Inferior parietal cortex (tissue), 1 donor: ENCODE data around the gene PLAAT3.
A peak's percentile ranks its signal among the peaks of the same experiment; 100 is the strongest.
"Not testable (repeated sequence)": the region's sequence is repeated elsewhere in the genome, so short reads cannot be mapped to it uniquely, and the experiment has no call there.

Experiments
- DNase-seq: peaks from one replicate; pipeline ENCODE4 v3.0.0-alpha.2; 2016; ENCODE audit errors: extremely low spot score

The PLAAT3 gene

GRCh38 chr11:63609536-63609935 is 4.7 kb downstream of the PLAAT3 start:
- DNase-seq, result no peak

GRCh38 chr11:63608353-63609345 is 5.6 kb downstream of the PLAAT3 start:
- DNase-seq, result no peak

DNA sequence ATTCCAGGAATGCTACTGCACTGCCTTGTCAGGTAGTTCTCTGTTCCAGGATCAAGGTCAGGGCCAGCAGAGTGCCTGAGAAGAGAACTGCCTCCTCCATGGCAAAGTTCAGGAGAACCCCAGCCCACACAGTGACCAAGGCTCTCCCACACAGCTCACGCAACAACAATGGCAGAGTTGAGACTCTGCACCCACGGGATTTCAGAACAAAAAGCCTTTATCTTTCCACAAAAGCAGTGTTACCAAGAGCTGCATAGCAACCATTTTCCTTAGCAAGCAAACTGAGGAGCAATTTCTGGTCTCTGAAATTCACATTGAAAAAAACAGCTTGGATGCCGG is 11.1 kb downstream of the PLAAT3 start:
- DNase-seq, result peak; percentile 90

DNA sequence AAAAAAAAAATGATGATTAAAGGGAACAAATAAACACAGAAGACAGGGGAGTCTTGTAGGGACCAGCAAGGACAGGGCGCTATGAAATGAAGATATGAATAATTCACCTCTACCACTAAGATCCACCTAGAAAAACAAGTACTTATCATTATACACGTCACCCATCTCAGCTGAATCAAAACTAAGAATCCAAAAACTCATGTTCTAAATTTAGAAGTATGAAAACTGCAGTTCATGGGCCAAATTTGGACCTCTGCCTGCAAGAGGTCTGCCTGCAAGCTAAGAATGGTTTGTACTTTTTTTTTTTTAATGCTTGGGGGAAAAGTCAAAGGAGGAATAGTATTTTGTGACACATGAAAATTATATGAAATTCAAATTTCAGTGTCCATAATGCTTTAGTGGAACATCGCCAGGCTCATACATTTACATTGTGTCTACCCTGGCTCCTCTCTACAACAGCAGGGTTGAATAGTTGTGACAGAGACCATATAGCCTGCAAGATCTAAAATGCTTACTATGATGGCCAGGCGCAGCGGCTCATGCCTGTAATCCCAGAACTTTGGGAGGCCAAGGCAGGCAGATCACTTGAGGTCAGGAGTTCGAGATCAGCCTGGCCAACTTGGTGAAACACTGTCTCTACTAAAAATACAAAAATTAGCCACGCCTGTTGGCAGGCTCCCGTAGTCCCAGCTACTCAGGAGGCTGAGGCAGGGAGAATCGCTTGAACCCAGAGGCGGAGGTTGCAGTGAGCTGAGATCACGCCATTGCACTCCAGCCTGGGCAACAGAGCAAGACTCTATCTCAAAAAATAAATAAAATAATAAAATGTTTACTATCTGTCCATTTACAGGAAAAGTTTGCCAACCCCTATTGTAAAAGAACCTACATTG is 11.7 kb downstream of the PLAAT3 start:
- not testable (repeated sequence) for DNase-seq

GRCh38 chr11:63599211-63600122 is 14.8 kb downstream of the PLAAT3 start:
- DNase-seq, result peak; percentile 59

DNA sequence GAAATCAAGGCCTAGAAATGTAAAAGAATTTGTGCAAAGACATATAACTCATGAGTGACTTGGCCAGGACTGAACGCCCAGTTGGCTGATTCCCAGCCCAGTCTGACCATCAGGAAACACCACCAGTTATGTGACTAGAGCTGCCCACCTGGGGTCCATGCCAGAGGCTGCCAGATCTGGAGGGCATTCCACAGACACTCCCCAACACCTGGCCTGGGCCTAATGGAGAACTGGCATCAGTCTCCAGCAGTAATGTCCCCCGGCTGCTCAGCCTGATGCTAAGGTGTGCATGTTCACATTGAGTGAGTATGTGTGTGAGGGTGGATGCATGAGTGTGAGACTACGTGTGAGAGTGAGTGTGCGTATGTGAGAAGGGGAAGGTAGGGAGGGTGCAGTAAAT is 15.7 kb downstream of the PLAAT3 start:
- no peak for DNase-seq

DNA sequence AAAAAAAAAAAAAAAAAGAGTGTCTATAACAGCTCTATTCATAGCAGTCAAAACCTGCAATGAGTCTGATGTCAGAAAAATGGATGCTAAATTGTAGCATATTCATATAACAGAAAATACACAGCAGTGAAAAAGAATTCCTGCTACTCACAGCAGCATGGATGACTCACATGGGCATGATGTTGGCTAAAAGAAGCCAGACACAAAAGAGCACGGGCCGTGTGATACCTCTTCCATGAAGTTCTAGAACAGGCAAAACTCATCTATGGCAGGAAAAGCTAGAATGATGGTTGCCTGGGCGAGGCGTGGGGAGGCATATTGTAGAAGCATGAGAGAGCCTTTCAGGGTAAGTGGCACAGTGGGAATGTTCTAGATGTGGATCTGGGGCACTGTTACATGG is 18.9 kb downstream of the PLAAT3 start:
- no peak for DNase-seq

GRCh38 chr11:63592975-63593395 is 21.2 kb downstream of the PLAAT3 start:
- peak; percentile 66 for DNase-seq

DNA sequence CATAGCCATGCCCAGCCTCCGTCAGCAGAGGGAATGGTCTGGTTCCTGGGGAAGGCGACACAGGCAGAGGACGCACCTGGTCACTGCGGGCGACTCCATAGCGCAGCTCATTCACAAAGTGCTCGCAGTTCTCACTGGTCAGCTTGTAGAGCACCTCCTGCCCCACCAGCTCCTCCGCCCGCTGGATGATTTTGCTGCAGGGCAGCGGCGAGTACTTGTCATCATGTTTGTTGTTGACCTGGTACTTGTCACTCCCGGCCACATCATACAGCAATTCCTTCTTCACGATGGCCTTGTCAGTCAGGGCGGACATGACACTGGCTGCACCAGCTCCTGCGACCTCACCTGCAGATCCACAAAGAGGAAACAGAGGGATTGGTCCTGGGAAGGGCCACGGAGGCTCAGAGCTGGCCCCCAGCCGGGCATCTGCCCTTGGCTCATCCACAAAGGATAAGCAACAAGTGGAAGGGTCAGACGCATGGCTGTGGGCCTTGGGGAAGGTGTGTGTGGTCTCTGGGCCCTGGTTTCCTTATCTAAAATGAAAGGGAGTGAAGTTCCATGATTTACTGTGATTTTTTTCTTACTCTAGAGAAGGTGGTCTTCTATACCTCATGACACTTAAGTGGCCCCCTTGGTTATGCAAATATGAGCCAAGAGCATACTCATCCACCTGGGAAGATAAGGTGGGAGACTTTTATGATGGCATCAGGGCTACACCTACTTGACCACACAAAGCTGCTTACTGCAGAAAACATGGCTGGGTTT is 24.0 kb downstream of the PLAAT3 start:
- DNase-seq, result no peak

GRCh38 chr11:63589000-63589399 is 25.2 kb downstream of the PLAAT3 start:
- DNase-seq, result no peak

- DNase-seq, result no peak
Measured at GRCh38 chr11:63586451-63587166, 27.6 kb downstream of the PLAAT3 start.

DNA sequence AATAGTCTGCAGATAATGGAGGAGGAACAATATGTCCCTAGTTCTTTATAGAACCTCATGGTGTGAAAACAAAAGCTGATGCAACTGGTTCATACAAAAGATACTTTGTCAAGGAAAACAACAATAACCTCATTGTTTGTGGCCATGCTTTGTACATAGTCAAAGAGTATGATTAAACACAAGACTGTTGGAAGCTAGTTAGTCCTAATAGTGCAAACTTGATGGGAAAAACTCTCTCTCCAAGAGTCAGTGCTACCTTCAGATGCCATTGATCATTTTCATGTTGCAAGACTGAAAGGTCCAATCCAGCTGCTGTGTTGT is 30.9 kb downstream of the PLAAT3 start:
- peak; percentile 91 for DNase-seq

DNA sequence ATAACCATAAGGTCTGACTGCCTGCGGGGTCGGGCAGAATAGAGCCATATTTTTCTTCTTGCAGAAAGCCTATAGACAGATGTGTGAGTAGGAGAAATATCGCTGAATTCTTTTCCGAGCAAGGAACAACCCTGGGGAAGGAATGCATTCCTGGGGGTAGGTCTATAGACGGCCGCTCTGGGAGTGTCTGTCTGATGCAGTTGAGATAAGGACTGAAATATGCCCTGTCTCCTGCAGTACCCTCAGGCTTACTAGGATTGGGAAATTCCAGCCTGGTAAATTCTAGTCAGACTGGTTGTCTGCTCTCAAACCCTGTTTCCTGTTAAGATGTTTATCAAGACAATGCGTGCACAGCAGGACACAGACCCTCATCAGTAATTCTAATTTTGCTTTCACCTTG is 33.0 kb downstream of the PLAAT3 start:
- not testable (repeated sequence) for DNase-seq

- DNase-seq, result not testable (repeated sequence)
Measured at GRCh38 chr11:63578882-63579281, 35.4 kb downstream of the PLAAT3 start.

GRCh38 chr11:63574856-63575602 is 39.2 kb downstream of the PLAAT3 start:
- DNase-seq, result no peak

- DNase-seq, result no peak
Measured at GRCh38 chr11:63573881-63574855, 40.1 kb downstream of the PLAAT3 start.

- no peak for DNase-seq
Measured at GRCh38 chr11:63572026-63572688, 42.1 kb downstream of the PLAAT3 start.

GRCh38 chr11:63569570-63569969 is 44.7 kb downstream of the PLAAT3 start:
- no peak for DNase-seq
